ENCODE data around the gene PTGIS. TPM values are rescaled to one million over a fixed set of nuclear protein-coding genes. Genes with fewer than 3 reads are reported as not detected.

PTGIS gene
- total and polyA plus RNA-seq, 2 donors (not counting 3 experiments of a cell fraction or from before 2014, with no cell fraction given) = 6.2 to 11.8 TPM

DNA sequence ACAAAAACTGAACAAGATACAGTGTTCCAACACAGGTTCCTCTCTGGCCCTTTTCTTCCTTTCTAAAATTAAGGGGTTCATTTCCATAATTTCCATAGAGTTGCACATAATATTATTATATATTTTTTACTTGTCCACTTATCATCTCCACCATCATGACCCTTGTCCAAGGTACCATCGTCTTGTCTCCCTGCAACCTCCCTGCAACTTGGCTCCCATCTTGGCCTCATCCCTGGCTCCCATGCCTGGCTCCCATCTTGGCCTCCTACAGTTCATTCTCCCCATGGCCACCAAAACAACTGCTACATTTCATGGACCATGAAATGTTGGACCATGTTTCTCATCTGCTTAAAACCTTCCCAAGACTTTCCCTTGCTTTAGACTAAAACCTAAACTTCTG is 82.4 kb downstream of the PTGIS start:
- Histone ChIP-seq H2AFZ (ENCODE audit: low read depth, low read length) (no peak overlapping the region), H3K4me1 (ENCODE audit: control insufficient read depth, extremely low read depth, insufficient read depth, low read length) (no peaks in the 10 kb centered on the region), H3K27me3 (ENCODE audit: control insufficient read depth in 2 of 2, insufficient read depth in 2 of 2, low read length in 2 of 2) (peaks cover 16 to 19% of the 10 kb centered on the region in 2 experiments), H3K79me2 (ENCODE audit: control insufficient read depth, insufficient read depth, low read length) (no peaks in the 10 kb centered on the region), H4K20me1 (replicated peaks; ENCODE audit: control insufficient read depth, extremely low read depth, insufficient read depth, low read length) (no peaks in the 10 kb centered on the region), H3K27ac (ENCODE audit: insufficient read depth, low read depth, low read length) (no peak overlapping the region), H3K4me2 (ENCODE audit: insufficient read depth, low read length) (no peak overlapping the region), H3K9ac (replicated peaks; ENCODE audit: extremely low read depth, insufficient read depth, low read length) (no peak overlapping the region), H3K9me3 (replicated peaks; ENCODE audit: control insufficient read depth, insufficient read depth, low read length) (no peaks in the 10 kb centered on the region), H3K4me3 (replicated peaks in 1 of 3; ENCODE audit: insufficient read depth in 1 of 3, low read depth in 1 of 3, low read length in 3 of 3) (no peak overlapping the region), H3K36me3 (ENCODE audit: control insufficient read depth in 2 of 2, extremely low read depth in 1 of 2, insufficient read depth in 2 of 2, low read length in 2 of 2) (no peaks in the 10 kb centered on the region), H3K9me1 (replicated peaks; ENCODE audit: control insufficient read depth, extremely low read depth, insufficient read depth, low read length) (no peaks in the 10 kb centered on the region)
- intact Hi-C loops (cut with micrococcal nuclease) (no loop called here), dilution Hi-C loops (cut with MboI; ENCODE audit: extremely low pct_ligation_motif_present, low sequenced_read_pairs) (no loop called here)
- no peak for DNase-seq (ENCODE audit: low read depth, low spot score)
- ChIA-PET POLR2A (no interaction called here), CTCF (interaction anchor here (0.7 to 4.0 kb wide), 9 partner anchors 20 to 154 kb away, joined by 3 to 93 read pairs (median 7); no protein-coding TSS in a partner anchor)
- FAIRE-seq = no peak
- TF ChIP-seq POLR2AphosphoS5 (IDR thresholded peaks at IDR 0.05; ENCODE audit: insufficient read depth, low read depth, low read length) (no peak), JUN (IDR thresholded peaks at IDR 0.05; ENCODE audit: borderline replicate concordance, insufficient read depth, insufficient read length, low read depth) (no peak), EZH2 (IDR thresholded peaks at IDR 0.05; ENCODE audit: borderline replicate concordance, low read depth, low read length, severe bottlenecking) (no peak), FOS (IDR thresholded peaks at IDR 0.05; ENCODE audit: borderline replicate concordance, insufficient read depth, low read length) (no peak), GATA2 (IDR thresholded peaks at IDR 0.05; ENCODE audit: insufficient read depth, insufficient read length, low read depth, low read length) (no peak), POLR2A (IDR thresholded peaks at IDR 0.05; ENCODE audit: low read depth, low read length) (no peak), MYC (IDR thresholded peaks at IDR 0.05; ENCODE audit: low read depth, low read length) (no peak)
- TF ChIP-seq, protein P1, sequence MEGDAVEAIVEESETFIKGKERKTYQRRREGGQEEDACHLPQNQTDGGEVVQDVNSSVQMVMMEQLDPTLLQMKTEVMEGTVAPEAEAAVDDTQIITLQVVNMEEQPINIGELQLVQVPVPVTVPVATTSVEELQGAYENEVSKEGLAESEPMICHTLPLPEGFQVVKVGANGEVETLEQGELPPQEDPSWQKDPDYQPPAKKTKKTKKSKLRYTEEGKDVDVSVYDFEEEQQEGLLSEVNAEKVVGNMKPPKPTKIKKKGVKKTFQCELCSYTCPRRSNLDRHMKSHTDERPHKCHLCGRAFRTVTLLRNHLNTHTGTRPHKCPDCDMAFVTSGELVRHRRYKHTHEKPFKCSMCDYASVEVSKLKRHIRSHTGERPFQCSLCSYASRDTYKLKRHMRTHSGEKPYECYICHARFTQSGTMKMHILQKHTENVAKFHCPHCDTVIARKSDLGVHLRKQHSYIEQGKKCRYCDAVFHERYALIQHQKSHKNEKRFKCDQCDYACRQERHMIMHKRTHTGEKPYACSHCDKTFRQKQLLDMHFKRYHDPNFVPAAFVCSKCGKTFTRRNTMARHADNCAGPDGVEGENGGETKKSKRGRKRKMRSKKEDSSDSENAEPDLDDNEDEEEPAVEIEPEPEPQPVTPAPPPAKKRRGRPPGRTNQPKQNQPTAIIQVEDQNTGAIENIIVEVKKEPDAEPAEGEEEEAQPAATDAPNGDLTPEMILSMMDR (IDR thresholded peaks at IDR 0.05; ENCODE audit: extremely low read depth in 1 of 2, insufficient read depth in 1 of 2, low read depth in 1 of 2, low read length in 2 of 2) = no peak
- TF ChIP-seq, protein P2, sequence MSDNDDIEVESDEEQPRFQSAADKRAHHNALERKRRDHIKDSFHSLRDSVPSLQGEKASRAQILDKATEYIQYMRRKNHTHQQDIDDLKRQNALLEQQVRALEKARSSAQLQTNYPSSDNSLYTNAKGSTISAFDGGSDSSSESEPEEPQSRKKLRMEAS (IDR thresholded peaks at IDR 0.05; ENCODE audit: insufficient read depth, insufficient read length) = no peak
- BruUV-seq (replicated peaks) = no TSS peak
